IPS DF 4.7 (cell line): ENCODE results near the gene SDSL.

ENCODE experiments used
- DNase-seq: peaks from one replicate; pipeline ENCODE4 v3.0.0-alpha.2; 2013; ENCODE audit warnings: low spot score; ENCODE audit errors: extremely low read depth

Gene SDSL

GRCh38 chr12:113422030-113422885 is at the start of gene SDSL:
TSS of gene SDSL (plus strand) at chr12:113422380. CDS start at chr12:113427983, 5,603 bp downstream.
- DNase-seq = no peak

GRCh38 chr12:113373440-113373839 is 48.7 kb upstream of the SDSL start:
- DNase-seq = no peak

- no peak for DNase-seq
These were observed 48.2 kb upstream of the SDSL start for GRCh38 chr12:113373969-113374368.

- DNase-seq = no peak
These were observed 47.3 kb upstream of the SDSL start for GRCh38 chr12:113374823-113375428.

- no peak for DNase-seq
These were observed 43.9 kb upstream of the SDSL start for GRCh38 chr12:113378291-113378690.

GRCh38 chr12:113381220-113381619 is 41.0 kb upstream of the SDSL start:
- no peak for DNase-seq

GRCh38 chr12:113382206-113382605 is 40.0 kb upstream of the SDSL start:
- DNase-seq = no peak

GRCh38 chr12:113384778-113385177 is 37.4 kb upstream of the SDSL start:
- no peak for DNase-seq

GRCh38 chr12:113385282-113385882 is 36.8 kb upstream of the SDSL start:
- DNase-seq = no peak

- DNase-seq = no peak
These were observed 35.2 kb upstream of the SDSL start for GRCh38 chr12:113386866-113387566.

- no peak for DNase-seq
These were observed 34.5 kb upstream of the SDSL start for GRCh38 chr12:113387631-113388030.

- no peak for DNase-seq
These were observed 33.8 kb upstream of the SDSL start for GRCh38 chr12:113388351-113388750.

GRCh38 chr12:113390064-113391043 is 31.8 kb upstream of the SDSL start:
- DNase-seq = no peak

GRCh38 chr12:113391145-113391544 is 31.0 kb upstream of the SDSL start:
- no peak for DNase-seq

GRCh38 chr12:113391650-113392337 is 30.4 kb upstream of the SDSL start:
- no peak for DNase-seq

GRCh38 chr12:113392520-113392919 is 29.7 kb upstream of the SDSL start:
- no peak for DNase-seq

- DNase-seq = peak; percentile 76
These were observed 29.1 kb upstream of the SDSL start for GRCh38 chr12:113392988-113393579.

- no peak for DNase-seq
These were observed 28.4 kb upstream of the SDSL start for GRCh38 chr12:113393749-113394148.

GRCh38 chr12:113395119-113395518 is 27.1 kb upstream of the SDSL start:
- DNase-seq = no peak

- DNase-seq = no peak
These were observed 26.0 kb upstream of the SDSL start for GRCh38 chr12:113396200-113396599.
